Renal cortical epithelial cell (primary cell): ENCODE results near the gene GSTA3. TPM values are rescaled to one million over a fixed set of nuclear protein-coding genes. Genes with fewer than 3 reads are reported as not detected.

Source experiments
- DNase-seq: peaks from one replicate; pipeline ENCODE4 v3.0.0-alpha.2; 2011; ENCODE audit warnings: low read depth
- total RNA-seq: library from RNA; depleted of rRNA; stranded (reverse); fragments of >200 nt; gene quantifications from 2 replicates; pipeline ENCODE4 v1.2.3, GENCODE V29; 2014

Gene GSTA3
- total RNA-seq, 1 donor from 2014 or later = not detected

GRCh38 chr6:52858416-52858815 lies 51.1 kb downstream of the GSTA3 start:
- DNase-seq = no peak

- DNase-seq = peak; percentile 58
Measured at GRCh38 chr6:52856137-52856536, 53.4 kb downstream of the GSTA3 start.

- DNase-seq = no peak
Measured at GRCh38 chr6:52849137-52849536, 60.4 kb downstream of the GSTA3 start.

Other genes starting within 250 kb of the GSTA3 start
- 46.9 and 69.5 TPM in 2 replicates for gene TMEM14A, start 238.6 kb downstream of the GSTA3 start, total RNA-seq
- 0.15 TPM in 1 of 2 replicates, not detected in the other for gene GSTA2, start 146.2 kb downstream of the GSTA3 start, total RNA-seq
- gene GSTA1, start 105.9 kb downstream of the GSTA3 start, total RNA-seq = 0.15 TPM in 1 of 2 replicates, not detected in the other
- gene GSTA5, start 68.9 kb downstream of the GSTA3 start, total RNA-seq = not detected in 2 replicates
- gene GSTA4, start 85.6 kb upstream of the GSTA3 start, total RNA-seq = 16.3 and 36.6 TPM in 2 replicates
- 4.0 and 6.3 TPM in 2 replicates for gene CILK1, start 152.1 kb upstream of the GSTA3 start, total RNA-seq
- 40.6 and 58.4 TPM in 2 replicates for gene FBXO9, start 155.7 kb upstream of the GSTA3 start, total RNA-seq
- gene GCM1, start 239.1 kb upstream of the GSTA3 start, total RNA-seq = not detected in 2 replicates